Esophagus squamous epithelium (tissue), 4 donors: ENCODE results near the gene SELE.
"Not testable (repeated sequence)": the region's sequence is repeated elsewhere in the genome, so short reads cannot be mapped to it uniquely, and the experiment has no call there.

Experiments used
- CTCF ChIP-seq, 6 experiments: fragments of 450-650 bp in 4 of 6; fragments of 200-600 bp in 2 of 6; sonication (generic) in 2 of 6; IDR thresholded peaks; one replicate each; pipeline ENCODE4 v1.5.1; 2016 to 2019; ENCODE audit warnings: antibody characterized with exemption in 6 of 6, mild to moderate bottlenecking in 4 of 6, moderate library complexity in 4 of 6
- POLR2A ChIP-seq, 4 donors: fragments of 450-650 bp; IDR thresholded peaks; one replicate each; pipeline ENCODE4 v1.6.1; 2017; ENCODE audit warnings: antibody characterized with exemption in 4 of 4, mild to moderate bottlenecking in 4 of 4, moderate library complexity in 3 of 4

DNA sequence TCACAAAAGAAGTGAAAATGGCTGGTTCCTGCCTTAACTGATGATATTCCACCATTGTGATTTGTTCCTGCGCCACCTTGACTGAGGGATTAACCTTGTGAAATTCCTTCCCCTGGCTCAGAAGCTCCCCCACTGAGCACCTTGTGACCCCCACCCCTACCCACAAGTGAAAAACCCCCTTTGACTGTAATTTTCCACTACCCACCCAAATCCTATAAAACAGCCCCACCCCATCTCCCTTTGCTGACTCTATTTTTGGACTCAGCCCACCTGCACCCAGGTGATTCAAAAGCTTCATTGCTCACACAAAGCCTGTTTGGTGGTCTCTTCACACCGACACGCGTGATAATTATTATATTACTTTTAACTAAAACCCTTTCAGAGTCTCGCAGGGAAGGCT is 45.5 kb downstream of the SELE start:
- not testable (repeated sequence) for TF ChIP-seq CTCF, POLR2A (IDR thresholded peaks at IDR 0.05)
